Neural crest cell (in vitro differentiated cells): Measurements from ENCODE around the gene FBXL2. TPM values are rescaled to one million over a fixed set of nuclear protein-coding genes. Genes with fewer than 3 reads are reported as not detected.

ENCODE experiments used
- DNase-seq: peaks from one replicate; pipeline ENCODE4 v3.0.0; 2021; ENCODE audit warnings: low read depth, mixed read lengths, low spot score
- H3K27ac Mint-ChIP-seq: one replicate; pipeline ENCODE4 v1.8.0; 2021; ENCODE audit warnings: mild to moderate bottlenecking, mixed read lengths; ENCODE audit not compliant: unreplicated experiment
- H3K27me3 Mint-ChIP-seq: 2 replicates; pipeline ENCODE4 v1.8.0; 2021; ENCODE audit warnings: low read depth, mild to moderate bottlenecking, mixed read lengths
- H3K36me3 Mint-ChIP-seq: 2 replicates; pipeline ENCODE4 v1.8.0; 2021; ENCODE audit warnings: low read depth, mild to moderate bottlenecking, mixed read lengths
- H3K4me1 Mint-ChIP-seq: 2 replicates; pipeline ENCODE4 v1.8.0; 2021; ENCODE audit warnings: mixed read lengths
- H3K4me3 Mint-ChIP-seq: one replicate; pipeline ENCODE4 v1.8.0; 2021; ENCODE audit warnings: mild to moderate bottlenecking, mixed read lengths
- H3K9me3 Mint-ChIP-seq: 2 replicates; pipeline ENCODE4 v1.8.0; 2021; ENCODE audit warnings: mixed read lengths
- CTCF ChIP-seq: fragments of 200-600 bp; sonication (generic); conservative IDR thresholded peaks from 2 replicates; pipeline ENCODE4 v1.5.0; 2021; ENCODE audit warnings: antibody characterized with exemption, mild to moderate bottlenecking
- total RNA-seq: library from RNA; stranded (reverse); gene quantifications from 2 replicates; pipeline ENCODE4 v1.2.1, GENCODE V29; 2021

The FBXL2 gene
- total RNA-seq, 1 donor from 2014 or later = 11.4 TPM

GRCh38 chr3:33315826-33316225, 38.6 kb downstream of the FBXL2 start:
- no peak for TF ChIP-seq CTCF
- Mint-ChIP-seq H3K36me3 (peaks cover 14% of the 10 kb centered on the region), H3K27me3 (no peaks in the 10 kb centered on the region), H3K9me3 (no peaks in the 10 kb centered on the region), H3K4me1 (peaks cover 12% of the 10 kb centered on the region), H3K27ac (no peak overlapping the region), H3K4me3 (no peak overlapping the region)
- no peak for DNase-seq

- TF ChIP-seq CTCF = no peak
- Mint-ChIP-seq H3K36me3 (peaks cover 6% of the 10 kb centered on the region), H3K4me3 (no peak overlapping the region), H3K27ac (no peak overlapping the region), H3K27me3 (no peaks in the 10 kb centered on the region), H3K9me3 (no peaks in the 10 kb centered on the region), H3K4me1 (peaks cover 12% of the 10 kb centered on the region)
- no peak for DNase-seq
Observed at GRCh38 chr3:33317963-33318709, 40.9 kb downstream of the FBXL2 start.

GRCh38 chr3:33318710-33319380, 41.6 kb downstream of the FBXL2 start:
- Mint-ChIP-seq H3K9me3 (peaks cover 3% of the 10 kb centered on the region), H3K36me3 (peaks cover 12% of the 10 kb centered on the region), H3K4me1 (peaks cover 12% of the 10 kb centered on the region), H3K27ac (no peak overlapping the region), H3K4me3 (no peak overlapping the region), H3K27me3 (no peaks in the 10 kb centered on the region)
- DNase-seq = no peak
- peak; percentile 36 for TF ChIP-seq CTCF

GRCh38 chr3:33322412-33322811, 45.2 kb downstream of the FBXL2 start:
- no peak for TF ChIP-seq CTCF
- Mint-ChIP-seq H3K27ac (no peak overlapping the region), H3K4me1 (peaks cover 4% of the 10 kb centered on the region), H3K4me3 (no peak overlapping the region), H3K36me3 (peaks cover 18% of the 10 kb centered on the region), H3K27me3 (no peaks in the 10 kb centered on the region), H3K9me3 (peaks cover 7% of the 10 kb centered on the region)
- no peak for DNase-seq

GRCh38 chr3:33331414-33331813, 54.2 kb downstream of the FBXL2 start:
- Mint-ChIP-seq H3K4me3 (no peak overlapping the region), H3K27me3 (no peaks in the 10 kb centered on the region), H3K36me3 (peaks cover 19% of the 10 kb centered on the region), H3K4me1 (no peaks in the 10 kb centered on the region), H3K9me3 (peaks cover 11% of the 10 kb centered on the region), H3K27ac (no peak overlapping the region)
- no peak for DNase-seq
- TF ChIP-seq CTCF = no peak
